ENCODE data around the gene MANBA.
"Not testable (repeated sequence)": the region's sequence is repeated elsewhere in the genome, so short reads cannot be mapped to it uniquely, and the experiment has no call there.

MANBA gene

DNA sequence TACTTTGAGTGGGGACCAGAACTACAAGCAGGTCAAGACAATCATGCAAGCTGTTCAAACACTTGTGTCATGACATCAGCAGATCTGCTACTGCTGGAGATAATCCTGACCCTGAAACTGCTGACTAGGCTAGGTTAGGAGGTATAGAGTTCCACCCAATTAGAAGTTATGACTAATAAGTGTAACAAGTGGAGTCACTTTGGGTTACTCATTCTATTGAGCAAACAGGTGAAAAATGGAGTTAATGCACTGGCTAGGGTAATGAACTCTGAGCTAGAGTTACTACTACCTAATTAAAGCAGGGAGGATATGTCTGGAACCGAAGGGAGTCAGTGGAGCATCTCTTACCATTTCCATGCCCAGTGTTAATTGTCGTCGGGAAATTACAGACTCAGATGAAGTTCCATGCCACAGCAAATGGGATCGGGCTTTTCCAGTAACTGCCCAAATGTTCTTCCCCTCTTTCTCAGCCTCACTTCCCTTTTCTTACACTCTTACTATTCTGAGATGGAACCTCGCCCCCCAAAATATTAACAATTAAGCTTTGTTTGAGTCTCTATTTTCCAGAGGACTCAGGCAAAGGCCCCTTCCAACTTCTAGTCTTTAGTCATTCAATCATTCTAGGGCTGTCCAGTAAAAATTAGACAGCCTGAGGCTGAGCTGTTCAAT is 19.8 kb upstream of the MANBA start:
- no peak overlapping the region for H3K4me3 ChIP-seq (ENCODE audit: low read length)
- TF ChIP-seq ZNF274 (IDR thresholded peaks at IDR 0.05; ENCODE audit: low read depth, low read length), result no peak

DNA sequence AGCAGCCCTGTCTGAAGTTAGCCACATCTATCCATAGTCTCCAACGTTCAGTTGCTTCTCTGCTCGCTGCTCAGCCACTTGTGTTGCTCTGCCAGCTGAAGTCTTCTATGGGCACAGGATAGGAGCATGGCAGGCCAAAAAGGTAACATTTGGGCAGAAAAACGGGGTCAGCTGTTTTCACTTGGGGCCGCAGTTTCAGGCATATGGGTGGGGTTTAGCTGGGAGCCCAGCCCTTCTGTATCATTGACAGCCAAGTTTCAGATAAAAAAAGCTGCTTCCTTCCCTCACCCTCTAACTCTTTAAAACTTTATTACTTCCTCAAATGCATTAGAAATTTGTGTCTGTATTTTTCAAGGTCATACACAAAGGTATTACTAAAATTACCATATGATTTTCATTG is 18.4 kb upstream of the MANBA start:
- no peak overlapping the region for H3K4me3 ChIP-seq (ENCODE audit: low read length)
- TF ChIP-seq ZNF274 (IDR thresholded peaks at IDR 0.05; ENCODE audit: low read depth, low read length), result no peak

DNA sequence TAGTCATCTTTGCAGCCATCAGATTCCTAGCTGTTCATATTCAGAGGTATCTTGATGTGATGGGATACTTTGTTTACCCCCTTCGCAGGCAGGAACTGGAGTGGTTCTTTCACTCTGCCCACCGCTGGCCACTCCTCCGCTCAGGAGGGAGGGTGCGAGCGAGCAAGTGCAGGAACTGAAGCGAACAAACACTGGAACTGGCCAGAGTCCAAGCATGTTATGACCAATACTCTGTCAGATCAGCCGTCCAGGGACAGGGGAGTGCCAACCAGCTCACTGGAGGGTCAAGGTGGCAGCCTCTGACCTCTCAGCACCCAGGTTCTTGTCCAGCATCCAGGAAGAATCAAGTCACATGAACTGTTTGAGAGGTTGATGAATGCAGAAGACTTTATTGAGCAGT is 18.0 kb upstream of the MANBA start:
- TF ChIP-seq ZNF274 (IDR thresholded peaks at IDR 0.05; ENCODE audit: low read depth, low read length), result no peak
- no peak overlapping the region for H3K4me3 ChIP-seq (ENCODE audit: low read length)

DNA sequence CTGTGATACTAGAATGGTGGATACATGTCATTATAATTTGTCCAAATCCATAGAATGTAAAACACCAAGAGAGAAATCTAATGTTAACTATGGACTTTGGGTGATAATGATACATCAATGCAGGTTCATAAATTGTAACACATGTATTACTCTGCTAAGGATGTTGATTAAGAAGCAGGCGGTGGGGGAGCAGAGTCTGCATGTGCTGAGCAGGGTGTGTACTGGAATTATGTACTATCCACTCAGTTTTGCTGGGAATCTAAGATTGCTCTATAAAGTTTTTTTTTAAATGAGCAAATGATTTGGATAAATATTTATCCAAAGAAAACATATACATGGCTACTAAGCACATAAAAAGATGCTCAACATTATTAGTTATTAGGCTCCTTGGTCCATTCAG is 15.0 kb upstream of the MANBA start:
- TF ChIP-seq ZNF274 (IDR thresholded peaks at IDR 0.05; ENCODE audit: low read depth, low read length), result no peak
- H3K4me3 ChIP-seq (ENCODE audit: low read length), result no peak overlapping the region

DNA sequence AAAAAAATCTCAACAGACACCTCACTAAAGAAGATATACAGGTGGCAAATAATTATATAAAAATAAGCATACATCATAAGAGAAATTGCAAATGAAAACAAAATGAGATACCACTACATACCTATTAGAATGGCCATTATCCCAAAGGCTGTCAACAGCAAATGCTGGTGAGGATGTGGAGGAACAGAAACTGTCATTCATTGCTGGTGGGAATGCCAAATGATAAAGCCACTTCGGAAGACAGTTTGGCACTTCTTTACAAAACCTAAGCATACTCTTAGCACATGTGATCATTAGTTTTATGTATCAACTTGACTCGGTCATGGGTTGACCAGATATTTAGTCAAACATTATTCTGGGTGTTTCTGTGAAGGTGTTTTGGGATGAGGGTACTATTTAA is 13.5 kb upstream of the MANBA start:
- H3K4me3 ChIP-seq (ENCODE audit: low read length), result no peak overlapping the region
- TF ChIP-seq ZNF274 (IDR thresholded peaks at IDR 0.05; ENCODE audit: low read depth, low read length), result no peak

DNA sequence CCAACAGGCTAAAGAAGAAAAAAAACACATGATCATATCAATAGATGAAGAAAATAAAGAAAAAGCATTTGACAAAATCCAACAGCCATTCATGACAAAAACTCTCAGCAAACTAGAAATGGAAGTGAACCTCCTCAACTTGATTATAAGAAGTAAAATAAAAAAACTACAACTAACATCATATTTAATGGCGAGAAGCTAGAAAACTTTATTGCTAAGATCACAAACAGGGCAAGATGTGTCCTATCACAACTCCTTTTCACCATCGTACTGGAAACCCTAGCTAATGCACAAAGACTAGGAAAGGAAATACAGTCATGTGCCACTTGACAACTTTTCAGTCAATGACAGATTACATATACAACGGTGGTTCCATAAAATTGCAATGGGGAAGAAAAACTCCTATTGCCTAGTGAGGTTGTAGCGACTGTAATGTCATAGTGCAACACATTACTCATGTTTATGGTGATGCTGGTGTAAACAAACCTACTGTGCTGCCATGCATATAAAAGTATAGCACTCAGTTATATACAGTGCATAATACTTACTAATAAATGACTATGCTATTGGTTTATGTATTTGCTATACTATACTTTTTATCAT is 12.1 kb upstream of the MANBA start:
- TF ChIP-seq ZNF274 (IDR thresholded peaks at IDR 0.05; ENCODE audit: low read depth, low read length), result no peak

DNA sequence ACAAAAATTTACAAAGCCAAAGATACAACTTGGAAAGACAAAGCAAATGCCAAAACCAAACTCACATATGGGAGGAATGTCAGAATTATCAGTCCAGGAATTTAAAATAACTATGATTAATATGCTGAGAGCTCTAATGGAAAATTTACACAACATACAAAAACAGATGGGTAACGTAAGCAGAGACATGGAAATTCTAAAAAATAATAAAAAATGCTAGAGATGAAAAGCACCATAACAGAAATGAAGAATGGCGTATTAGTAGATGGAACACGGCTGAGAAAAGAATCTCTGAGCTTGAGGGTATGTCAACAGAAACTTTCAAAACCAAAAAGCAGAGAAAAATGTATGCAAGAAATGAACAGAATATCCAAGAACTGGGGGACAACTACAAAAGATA is 4.1 kb upstream of the MANBA start:
- TF ChIP-seq ZNF274 (IDR thresholded peaks at IDR 0.05; ENCODE audit: low read depth, low read length), result no peak
- no peak overlapping the region for H3K4me3 ChIP-seq (ENCODE audit: low read length)

More for the DNA sequence above, 12.1 kb upstream of the MANBA start:
- H3K4me3 ChIP-seq (ENCODE audit: low read length), result no peak overlapping the region

DNA sequence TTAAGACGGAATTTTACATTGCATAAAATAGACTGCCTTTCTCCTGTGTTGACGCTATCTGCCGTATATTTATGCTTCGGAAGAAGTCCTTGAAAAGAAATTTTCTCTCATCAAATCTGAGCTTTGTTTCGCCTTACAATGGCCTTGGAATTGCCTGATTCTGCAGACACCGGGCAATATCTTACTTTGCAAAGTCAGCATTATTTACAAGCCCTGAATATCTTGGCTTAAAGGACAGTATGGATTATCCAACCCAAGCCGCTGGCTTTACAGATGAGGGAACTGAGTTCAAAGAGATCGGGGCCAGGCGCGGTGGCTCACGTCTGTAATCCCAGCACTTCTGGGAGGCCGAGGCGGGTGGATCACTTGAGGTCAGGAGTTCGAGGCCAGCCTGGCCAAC is 1.1 kb upstream of the MANBA start:
- no peak for TF ChIP-seq ZNF274 (IDR thresholded peaks at IDR 0.05; ENCODE audit: low read depth, low read length)
- H3K4me3 ChIP-seq (ENCODE audit: low read length), result no peak overlapping the region

DNA sequence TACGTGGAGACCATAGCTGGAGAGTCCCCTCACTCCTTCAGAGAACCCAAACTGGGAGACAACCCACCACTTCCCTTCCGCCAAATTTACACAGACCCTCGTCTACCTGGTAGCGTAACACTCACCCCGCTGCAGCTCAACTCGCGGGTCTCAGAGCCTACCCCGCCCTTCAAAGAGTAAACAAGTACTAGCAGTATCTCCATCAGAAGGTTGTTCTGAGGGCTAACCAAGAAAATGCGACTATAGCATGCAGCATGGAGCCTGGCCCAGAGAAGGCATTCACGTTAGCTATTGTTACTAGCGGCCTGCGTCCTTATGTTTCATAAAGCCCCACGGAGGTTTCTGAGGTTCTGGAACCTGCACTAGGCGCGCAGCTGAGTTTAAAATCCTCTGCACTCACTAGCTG is 531 bp upstream of the MANBA start:
- peak overlapping the region; percentile 71; the same call in 1 of the 2 replicates for H3K4me3 ChIP-seq (ENCODE audit: low read length)
- TF ChIP-seq ZNF274 (IDR thresholded peaks at IDR 0.05; ENCODE audit: low read depth, low read length), result no peak

DNA sequence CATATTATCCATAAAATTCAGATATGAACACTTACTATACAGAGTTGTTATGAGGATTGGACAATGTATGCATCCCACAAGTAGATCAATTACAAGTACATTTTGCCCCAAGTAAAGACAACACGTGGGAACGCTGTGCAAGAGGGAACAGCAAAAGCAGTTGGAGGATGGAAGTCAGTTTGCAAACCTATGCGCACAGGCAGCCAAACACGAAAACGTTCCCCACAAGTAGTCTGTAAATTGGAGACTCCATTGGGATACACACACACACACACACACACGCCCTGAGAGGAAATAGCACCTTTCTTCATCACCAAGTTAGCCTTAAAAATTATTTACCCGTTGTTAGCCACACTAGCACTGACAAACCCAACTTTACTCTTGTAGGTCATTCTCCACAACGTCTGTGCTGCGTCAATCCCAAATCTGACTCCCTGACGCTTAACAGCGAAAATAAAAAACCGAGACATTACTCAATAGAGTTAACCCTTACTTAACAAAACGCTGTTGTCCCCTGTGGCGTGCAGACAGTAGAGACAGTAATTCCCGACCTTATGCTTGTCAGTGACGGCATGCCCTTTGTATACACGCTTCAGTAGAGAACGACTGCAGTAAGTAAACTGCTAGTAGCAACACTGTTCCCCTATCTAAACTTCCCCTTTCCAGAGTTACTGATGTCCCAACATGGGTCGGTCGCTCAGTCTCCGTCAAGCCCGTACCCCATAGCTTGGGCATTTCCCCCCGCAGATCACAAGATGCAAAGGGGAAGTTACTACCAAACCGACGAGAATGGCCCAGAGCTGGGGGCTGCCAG is 730 bp downstream of the MANBA start:
- peak overlapping the region; percentile 71 for H3K4me3 ChIP-seq (ENCODE audit: low read length)
- no peak for TF ChIP-seq ZNF274 (IDR thresholded peaks at IDR 0.05; ENCODE audit: low read depth, low read length)

DNA sequence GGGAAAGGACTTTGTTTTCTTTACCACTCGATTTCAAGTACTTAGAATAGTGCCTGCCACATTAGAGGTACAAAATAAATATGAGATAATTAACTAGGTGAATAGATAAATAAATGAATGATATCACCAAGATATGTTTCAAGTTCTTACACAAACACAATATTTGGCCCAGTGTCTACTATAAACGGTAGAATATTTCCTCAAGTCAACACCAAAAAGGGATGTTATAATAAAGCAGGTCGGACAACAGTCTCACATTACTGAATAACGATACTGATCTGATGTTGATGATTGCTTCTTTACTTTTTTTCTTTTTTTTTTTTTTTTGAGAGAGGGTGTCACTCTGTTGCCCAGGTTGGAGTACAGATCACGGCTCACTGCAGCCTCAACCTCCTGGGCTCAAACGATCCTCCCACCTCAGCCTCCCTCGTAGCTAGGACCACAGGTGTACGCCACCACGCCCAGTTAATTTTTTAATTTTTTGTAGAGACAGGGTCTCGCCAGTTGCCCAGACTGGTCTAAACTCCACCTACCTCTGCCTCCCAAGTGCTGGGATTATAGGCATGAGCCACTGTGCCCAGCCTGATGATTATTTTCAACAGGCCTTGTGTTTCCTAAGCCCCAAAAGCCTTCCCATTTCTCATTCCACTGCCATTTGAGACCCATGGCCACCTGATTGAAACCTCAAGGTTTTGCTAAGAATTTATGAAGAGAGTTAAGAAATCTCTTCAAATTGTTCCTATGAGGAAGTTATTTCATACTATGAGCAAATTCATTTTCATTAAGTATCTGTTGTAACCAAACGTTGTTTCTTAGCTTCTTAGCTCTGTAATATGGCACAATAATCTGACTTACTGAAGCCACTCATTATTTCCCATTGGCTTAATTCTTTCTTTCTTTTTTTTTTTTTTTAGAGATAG is 2.3 kb downstream of the MANBA start:
- H3K4me3 ChIP-seq (ENCODE audit: low read length), result no peak overlapping the region
- TF ChIP-seq ZNF274 (IDR thresholded peaks at IDR 0.05; ENCODE audit: low read depth, low read length), result no peak

DNA sequence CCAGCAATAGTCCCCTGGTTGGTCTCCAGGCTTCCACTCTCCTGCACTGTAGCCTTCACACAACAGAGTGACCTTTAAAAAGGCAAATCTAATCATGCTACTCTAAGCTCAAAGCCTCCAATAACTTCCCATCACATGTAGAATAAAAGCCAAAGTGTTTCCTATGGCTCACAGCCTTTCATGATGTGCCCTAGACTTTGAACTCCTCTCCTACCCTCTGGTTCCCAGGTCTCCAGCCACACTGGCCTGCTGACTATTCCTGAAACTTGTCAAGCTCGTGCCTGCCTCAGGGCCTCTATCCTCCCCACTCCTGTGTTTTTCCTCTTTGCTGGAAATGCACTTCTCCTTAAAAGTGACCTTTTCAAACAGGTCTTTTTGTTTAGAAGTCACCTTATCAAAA is 3.1 kb downstream of the MANBA start:
- H3K4me3 ChIP-seq (ENCODE audit: low read length), result no peak overlapping the region
- no peak for TF ChIP-seq ZNF274 (IDR thresholded peaks at IDR 0.05; ENCODE audit: low read depth, low read length)

DNA sequence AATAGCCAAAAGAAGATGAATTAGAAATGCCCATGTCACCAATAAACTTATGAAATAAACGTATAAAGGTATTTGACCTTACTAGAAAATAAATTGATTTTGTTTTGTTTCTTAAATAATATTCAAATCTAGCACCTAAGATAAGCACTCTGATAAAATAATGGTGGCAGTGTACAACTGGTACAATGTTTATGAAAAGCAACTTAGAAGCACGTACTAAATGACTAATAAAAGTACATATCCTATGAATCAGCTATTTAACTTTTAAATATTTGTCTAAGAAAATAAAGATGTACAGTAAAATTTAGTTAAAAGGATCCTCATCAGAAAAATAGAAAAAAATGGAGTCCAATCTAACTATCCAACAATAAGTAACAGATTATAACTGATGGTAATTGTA is 6.7 kb downstream of the MANBA start:
- no peak overlapping the region for H3K4me3 ChIP-seq (ENCODE audit: low read length)

DNA sequence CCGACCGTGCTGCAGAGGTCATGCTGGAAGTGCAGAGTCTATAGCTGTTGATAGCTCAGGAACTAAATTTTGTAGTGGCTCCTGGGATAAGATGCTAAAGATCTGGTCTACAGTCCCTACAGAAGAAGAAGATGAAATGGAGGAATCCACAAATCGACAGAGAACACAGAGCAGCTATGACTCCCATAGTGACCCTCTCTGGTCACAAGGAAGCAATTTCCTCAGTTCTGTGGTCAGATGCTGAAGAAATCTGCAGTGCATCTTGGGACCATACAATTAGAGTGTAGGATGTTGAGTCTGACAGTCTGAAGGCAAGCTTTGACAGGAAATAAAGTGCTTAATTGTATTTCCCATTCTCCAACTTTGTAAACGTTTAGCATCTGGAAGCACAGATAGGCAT is 8.8 kb downstream of the MANBA start:
- H3K4me3 ChIP-seq (ENCODE audit: low read length), result no peak overlapping the region
- TF ChIP-seq ZNF274 (IDR thresholded peaks at IDR 0.05; ENCODE audit: low read depth, low read length), result no peak

More for the DNA sequence above, 6.7 kb downstream of the MANBA start:
- no peak for TF ChIP-seq ZNF274 (IDR thresholded peaks at IDR 0.05; ENCODE audit: low read depth, low read length)

DNA sequence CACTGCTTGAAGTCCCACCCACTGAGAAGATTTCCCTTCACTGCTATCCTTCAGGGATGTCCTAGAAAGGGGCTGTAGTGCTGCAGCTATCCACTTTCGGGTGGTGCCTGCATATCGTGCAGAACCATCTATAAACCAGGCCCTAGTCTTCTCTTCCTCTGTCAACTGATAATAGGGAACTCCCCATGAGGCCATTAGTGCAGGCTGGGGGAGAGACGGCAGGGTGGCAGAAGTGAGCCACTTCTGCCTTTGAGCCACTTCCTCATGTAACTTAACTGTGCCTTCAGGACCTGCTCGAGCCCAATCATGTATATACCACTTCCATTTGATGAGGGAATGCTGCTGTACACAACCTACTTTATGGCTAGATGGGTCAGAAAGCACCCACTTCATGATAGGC is 17.4 kb downstream of the MANBA start:
- H3K4me3 ChIP-seq (ENCODE audit: low read length), result not testable (repeated sequence)

DNA sequence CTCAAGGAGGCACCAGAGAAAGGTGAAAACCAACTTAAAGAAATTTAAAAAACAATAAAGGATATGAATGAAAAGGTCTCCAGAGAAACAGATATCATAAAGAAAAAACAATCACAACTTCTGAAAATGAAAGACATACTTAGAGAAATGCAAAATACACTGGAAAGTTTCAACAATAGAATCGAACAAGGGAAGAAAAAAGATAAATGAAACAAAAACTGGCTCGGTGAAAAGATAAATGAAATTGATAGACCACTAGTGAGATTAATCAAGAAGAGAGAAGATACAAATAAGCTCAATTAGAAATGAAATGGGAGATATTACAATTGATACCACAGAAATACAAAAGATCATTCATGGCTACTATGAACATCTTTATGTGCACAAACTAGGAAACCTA is 22.0 kb downstream of the MANBA start:
- not testable (repeated sequence) for H3K4me3 ChIP-seq (ENCODE audit: low read length)
